Middle frontal gyrus (tissue), 1 donor: ENCODE measurements around the gene CDCA4.
"Not testable (repeated sequence)": the region's sequence is repeated elsewhere in the genome, so short reads cannot be mapped to it uniquely, and the experiment has no call there.

Experiments used
- DNase-seq: peaks from one replicate; pipeline ENCODE4 v3.0.0-alpha.2; 2015; ENCODE audit warnings: low spot score; ENCODE audit errors: extremely low spot score

The CDCA4 gene

DNA sequence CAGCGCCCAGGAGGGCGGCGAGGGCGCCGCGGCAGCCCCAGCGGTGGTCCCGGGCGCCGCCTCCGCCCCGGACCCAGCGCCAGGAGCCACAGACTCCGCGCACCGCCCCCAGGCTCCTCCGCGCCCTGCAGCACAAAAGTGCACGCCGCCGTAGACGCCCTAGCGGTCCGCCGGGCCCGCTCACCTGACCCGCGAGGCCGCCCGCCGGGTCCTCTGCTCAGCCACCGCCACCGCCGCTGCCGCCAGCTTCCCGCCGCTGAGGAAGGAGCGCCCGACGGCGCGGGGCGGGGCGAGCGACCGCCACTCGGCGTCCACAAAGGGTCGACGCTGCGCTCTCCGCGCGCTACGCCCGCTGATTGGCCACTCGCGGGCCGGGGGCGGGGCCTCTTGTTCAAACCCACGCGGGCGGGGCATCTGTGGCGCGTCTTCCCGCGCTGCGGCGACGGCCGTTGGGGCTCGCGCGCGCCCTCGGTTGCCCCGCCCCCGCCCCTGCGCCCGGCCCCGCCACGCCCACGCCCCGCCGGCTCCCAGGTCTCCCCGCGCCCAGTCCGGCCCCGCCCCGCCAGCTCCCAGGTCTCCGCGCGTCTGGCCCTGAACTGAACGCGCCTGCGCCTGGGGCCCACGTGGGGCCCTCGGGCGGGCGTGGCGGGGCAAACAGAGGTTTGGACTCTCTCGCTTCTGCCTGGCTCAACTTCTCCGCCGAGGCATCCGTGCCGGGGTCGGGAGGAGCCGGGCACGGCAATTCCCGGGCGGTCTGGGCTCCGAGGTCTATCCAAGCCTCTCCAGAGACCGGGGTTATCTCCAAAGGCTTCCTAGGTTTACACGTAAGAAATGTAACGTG lies at the start of gene CDCA4:
CDCA4 (minus strand) TSS at position 269 of the 841 bp plus-strand sequence. CDS start 9,154 bp downstream, outside the sequence.
- DNase-seq: peak; percentile 94

DNA sequence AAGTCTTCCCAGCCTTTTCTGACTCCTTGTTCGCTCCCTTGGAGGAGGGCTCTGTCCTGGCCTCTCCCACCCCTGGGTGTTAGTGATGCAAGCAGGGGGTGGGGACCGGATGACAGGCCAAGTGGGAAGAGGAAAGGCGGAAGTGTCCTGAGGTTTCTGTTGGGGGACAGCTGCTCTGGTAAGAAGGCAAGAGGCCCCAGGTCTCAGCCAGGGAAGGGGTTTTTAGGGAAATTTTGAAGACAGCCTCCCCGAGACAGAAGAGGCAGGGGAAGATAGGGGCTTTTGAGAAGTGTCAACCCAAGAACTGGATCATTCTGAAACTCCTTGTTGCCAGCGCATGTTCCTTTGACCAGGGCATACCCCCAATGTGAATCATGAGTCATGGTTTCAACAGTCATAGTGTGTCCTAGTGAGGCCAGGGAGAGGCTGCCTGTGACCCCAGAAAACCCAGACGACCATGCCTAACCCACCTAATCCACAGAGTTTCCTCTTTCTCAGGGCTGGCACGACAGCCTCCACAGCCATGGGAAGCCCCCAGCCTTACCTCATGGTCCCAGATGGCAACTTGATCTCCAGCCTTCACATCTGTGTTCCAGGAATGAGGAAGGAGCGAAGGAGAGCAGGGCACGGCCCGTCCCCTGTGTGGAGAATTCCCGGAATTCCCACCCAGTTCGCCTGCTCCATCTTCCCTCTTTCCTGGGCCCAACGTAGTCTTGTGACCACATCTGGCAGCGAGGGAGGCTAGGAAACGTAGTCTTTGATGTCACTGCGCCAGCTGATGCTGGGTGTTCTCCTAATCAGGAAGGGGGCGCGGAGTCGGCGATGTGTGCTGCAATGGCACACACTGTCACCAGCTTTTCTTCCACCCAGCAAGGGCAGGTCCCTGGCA lies 49.2 kb upstream of the CDCA4 start:
- no peak for DNase-seq

DNA sequence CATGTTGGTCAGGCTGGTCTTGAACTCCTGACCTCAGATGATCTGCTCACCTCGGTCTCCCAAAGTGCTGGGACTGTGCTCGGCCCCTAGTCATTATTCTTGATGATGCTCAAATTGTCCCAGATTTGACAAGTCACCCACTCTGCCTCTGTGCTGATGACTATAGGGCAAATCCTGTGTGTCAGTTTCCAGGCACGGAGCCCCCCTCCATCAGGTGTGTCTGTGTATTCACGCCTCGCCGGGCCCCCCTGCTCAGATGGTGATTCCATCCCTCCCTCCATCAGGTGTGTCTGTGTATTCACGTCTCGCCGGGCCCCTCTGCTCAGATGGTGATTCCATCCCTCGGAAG lies 48.6 kb upstream of the CDCA4 start:
- DNase-seq: no peak

- DNase-seq: no peak
Observed at GRCh38 chr14:105068818-105069217, 47.9 kb upstream of the CDCA4 start.

DNA sequence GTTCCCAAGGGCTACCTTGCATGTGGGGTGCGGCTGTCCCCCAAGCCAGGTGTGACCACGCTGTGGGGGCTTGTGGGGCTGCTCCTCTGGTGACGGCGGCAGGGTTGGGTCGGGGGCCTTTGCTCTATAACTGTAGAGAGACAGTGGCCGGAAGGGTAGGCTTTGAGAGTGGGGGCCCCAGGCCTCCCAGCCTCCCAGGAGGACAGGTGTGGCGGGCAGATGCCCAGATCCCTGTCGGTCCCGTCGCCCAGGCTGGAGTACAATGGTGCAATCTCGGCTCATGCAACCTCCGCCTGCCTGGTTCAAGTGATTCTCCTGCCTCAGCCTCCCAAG lies 47.1 kb upstream of the CDCA4 start:
- DNase-seq: no peak

- DNase-seq: no peak
Observed at GRCh38 chr14:105067140-105067968, 46.5 kb upstream of the CDCA4 start.

- DNase-seq: no peak
Observed at GRCh38 chr14:105066240-105067071, 45.6 kb upstream of the CDCA4 start.

GRCh38 chr14:105065280-105066228 lies 44.7 kb upstream of the CDCA4 start, which contains the start of gene GPR132:
Gene GPR132 (minus strand): TSS chr14:105065430. CDS start chr14:105055420, 10,010 bp downstream.
- DNase-seq: no peak

GRCh38 chr14:105064721-105065143 lies 43.8 kb upstream of the CDCA4 start:
- DNase-seq: no peak

- DNase-seq: no peak
Observed at GRCh38 chr14:105064001-105064400, 43.1 kb upstream of the CDCA4 start.

GRCh38 chr14:105063506-105063905 lies 42.6 kb upstream of the CDCA4 start:
- not testable (repeated sequence) for DNase-seq

GRCh38 chr14:105063056-105063455 lies 42.2 kb upstream of the CDCA4 start:
- DNase-seq: no peak

DNA sequence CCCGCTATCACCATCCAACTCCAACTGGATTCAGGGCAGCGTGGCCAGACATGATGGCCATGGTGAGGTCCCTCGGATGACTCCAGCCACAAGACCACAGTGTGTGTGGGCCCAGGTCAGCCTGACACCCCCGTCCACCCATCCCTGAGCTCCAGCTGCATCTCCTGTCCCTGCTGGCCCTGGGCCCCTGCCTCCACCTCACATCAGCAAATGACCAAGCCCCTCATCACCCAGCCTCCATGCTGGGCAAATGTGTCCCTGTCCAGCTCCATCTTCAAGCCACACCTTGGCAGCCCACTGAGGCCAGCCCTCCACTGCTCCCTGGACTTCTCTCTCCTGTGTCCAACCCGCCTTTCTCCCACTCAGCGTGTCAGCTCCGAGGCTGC lies 41.2 kb upstream of the CDCA4 start:
- DNase-seq: no peak

GRCh38 chr14:105061428-105062047 lies 40.7 kb upstream of the CDCA4 start:
- no peak for DNase-seq

GRCh38 chr14:105060751-105061427 lies 40.0 kb upstream of the CDCA4 start:
- no peak for DNase-seq

DNA sequence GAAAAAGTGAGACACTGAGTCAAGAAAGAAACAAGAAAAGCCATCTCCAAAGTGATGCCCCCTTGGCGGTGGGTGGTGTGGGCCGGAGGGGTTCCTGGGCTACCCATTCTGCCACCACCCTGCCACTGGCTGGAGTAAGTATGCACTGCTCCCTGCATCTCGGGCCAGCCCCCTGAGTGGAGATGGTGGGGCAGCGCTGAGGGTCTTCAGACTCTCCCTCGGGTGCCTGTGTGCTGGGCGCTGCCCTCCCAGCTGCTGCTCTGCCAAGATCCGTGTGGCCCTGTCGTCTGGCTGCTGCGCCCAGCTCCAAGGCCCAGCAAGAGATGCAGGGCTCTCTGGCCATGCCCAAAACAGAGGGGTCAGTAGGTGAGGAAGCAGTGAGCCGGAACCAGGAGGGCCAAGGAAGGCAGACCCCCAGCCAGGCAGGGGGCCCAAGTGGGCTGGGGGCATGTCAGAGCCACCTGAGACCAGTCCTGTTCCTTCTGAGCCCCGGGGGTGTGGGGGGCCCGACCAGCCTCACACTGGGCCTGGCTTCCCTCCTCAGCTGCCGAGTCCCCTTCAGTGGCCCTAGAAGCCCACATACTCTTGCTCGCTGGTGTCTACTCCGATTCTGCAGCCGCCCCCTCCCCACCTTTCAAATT lies 39.2 kb upstream of the CDCA4 start:
- DNase-seq: no peak

- DNase-seq: no peak
Observed at GRCh38 chr14:105059035-105059924, 38.4 kb upstream of the CDCA4 start.
